Esophagus muscularis mucosa (tissue), 4 donors: ENCODE measurements around the gene ZNF536. TPM values are rescaled to one million over a fixed set of nuclear protein-coding genes. Genes with fewer than 3 reads are reported as not detected.
"Not testable (repeated sequence)": the region's sequence is repeated elsewhere in the genome, so short reads cannot be mapped to it uniquely, and the experiment has no call there.

Experiments
- DNase-seq: peaks from one replicate; pipeline ENCODE4 v3.0.0-alpha.2; 2017; ENCODE audit errors: extremely low spot score
- H3K27ac ChIP-seq, 4 donors: fragments of 200-600 bp; sonication (generic); replicated peaks in 1 of 4; 1 replicate in 3 of 4; 2 replicates in 1 of 4; pipeline ENCODE4 v1.5.1; 2016 to 2019; ENCODE audit warnings: mild to moderate bottlenecking in 1 of 4
- H3K27me3 ChIP-seq, 4 donors: fragments of 200-600 bp; sonication (generic); one replicate each; pipeline versions ENCODE4 v1.5.1 to v1.6.0; 2016 to 2019
- H3K36me3 ChIP-seq, 4 donors: fragments of 200-600 bp; sonication (generic); one replicate each; pipeline ENCODE4 v1.5.1; 2016 to 2019
- H3K4me1 ChIP-seq, 4 donors: fragments of 200-600 bp; sonication (generic); one replicate each; pipeline ENCODE4 v1.5.1; 2016 to 2019
- H3K4me3 ChIP-seq, 4 donors: fragments of 200-600 bp; sonication (generic); 1 replicate in 2 of 4; 2 replicates in 2 of 4; pipeline ENCODE4 v1.5.1; 2016 to 2019; ENCODE audit warnings: mild to moderate bottlenecking in 4 of 4, moderate library complexity in 1 of 4
- H3K9me3 ChIP-seq, 4 donors: fragments of 200-600 bp; sonication (generic); 1 replicate in 3 of 4; 2 replicates in 1 of 4; pipeline ENCODE4 v1.5.1; 2016 to 2019
- CTCF ChIP-seq, 3 experiments: fragments of 200-600 bp in 2 of 3; fragments of 450-650 bp in 1 of 3; sonication (generic) in 2 of 3; IDR thresholded peaks; one replicate each; pipeline ENCODE4 v1.5.1; 2017 to 2019; ENCODE audit warnings: antibody characterized with exemption in 3 of 3, mild to moderate bottlenecking in 2 of 3, moderate library complexity in 1 of 3
- EP300 ChIP-seq: sonication (generic); formaldehyde crosslinking; IDR thresholded peaks from one replicate; pipeline ENCODE4 v1.6.1; 2017; ENCODE audit warnings: antibody characterized with exemption
- POLR2A ChIP-seq: fragments of 450-650 bp; IDR thresholded peaks from one replicate; pipeline ENCODE4 v1.6.1; 2017; ENCODE audit warnings: antibody characterized with exemption, moderate library complexity, mild to moderate bottlenecking, low read depth
- POLR2AphosphoS5 ChIP-seq, 2 donors: sonication (generic); formaldehyde crosslinking; IDR thresholded peaks; one replicate each; pipeline ENCODE4 v1.6.1; 2017; ENCODE audit warnings: antibody characterized with exemption in 2 of 2
- WGBS: methylation state at CpG from one replicate; pipeline ENCODE4 v1.1.5; 2018; 5-methylcytosine and 5-hydroxymethylcytosine counted together
- intact Hi-C: fragments of 100-400 bp; cut with DNase I; formaldehyde crosslinking; loops from one replicate; pipeline ENCODE4 v1.15.1; 2023
- total RNA-seq, 4 donors: library from RNA; depleted of rRNA; stranded (reverse); fragments of >200 nt; gene quantifications; one replicate each; pipeline versions ENCODE4 v1.1.0 to v1.2.1, GENCODE V29; 2016

Gene ZNF536
- total RNA-seq, 4 donors from 2014 or later: 2.5 to 7.3 (median 5.6) TPM

- H3K9me3 ChIP-seq: no peaks in the 10 kb centered on the region
- H3K36me3 ChIP-seq: no peaks in the 10 kb centered on the region
- no peak for DNase-seq
- H3K27me3 ChIP-seq: peaks cover 0 to 16% (median 0%) of the 10 kb centered on the region in 4 donors
- intact Hi-C loops: no loop called here
- TF ChIP-seq EP300 (no peak), POLR2A (no peak), POLR2AphosphoS5 (IDR thresholded peaks at IDR 0.05) (no peak), CTCF (IDR thresholded peaks at IDR 0.05) (no peak)
- H3K4me1 ChIP-seq: no peaks in the 10 kb centered on the region
- H3K27ac ChIP-seq: no peak overlapping the region
- H3K4me3 ChIP-seq: no peak overlapping the region
Measured at GRCh38 chr19:30341611-30342201, 30.5 kb upstream of the ZNF536 start.

- no peak for DNase-seq
- H3K4me3 ChIP-seq: no peak overlapping the region
- no peaks in the 10 kb centered on the region for H3K36me3 ChIP-seq
- peaks cover 0 to 16% (median 0%) of the 10 kb centered on the region in 4 donors for H3K27me3 ChIP-seq
- no peak for TF ChIP-seq POLR2A
- TF ChIP-seq EP300: no peak
- no peak for TF ChIP-seq POLR2AphosphoS5 (IDR thresholded peaks at IDR 0.05)
- no peak for TF ChIP-seq CTCF (IDR thresholded peaks at IDR 0.05)
- H3K9me3 ChIP-seq: no peaks in the 10 kb centered on the region
- no peaks in the 10 kb centered on the region for H3K4me1 ChIP-seq
- H3K27ac ChIP-seq: no peak overlapping the region
- whole genome bisulfite sequencing: 83% methylated on average over 3 of the region's 3 CpGs
- intact Hi-C loops: no loop called here
Measured at GRCh38 chr19:30342901-30343300, 29.3 kb upstream of the ZNF536 start.

- no peak for DNase-seq
- Histone ChIP-seq H3K36me3 (no peaks in the 10 kb centered on the region), H3K27ac (no peak overlapping the region), H3K4me3 (no peak overlapping the region), H3K27me3 (peaks cover 0 to 10% (median 0%) of the 10 kb centered on the region in 4 donors), H3K4me1 (no peaks in the 10 kb centered on the region), H3K9me3 (no peaks in the 10 kb centered on the region)
- intact Hi-C loops: no loop called here
- 90% methylated on average over 14 of the region's 14 CpGs for WGBS
- TF ChIP-seq POLR2A (no peak), CTCF (IDR thresholded peaks at IDR 0.05) (no peak), EP300 (no peak), POLR2AphosphoS5 (IDR thresholded peaks at IDR 0.05) (no peak)
Measured at GRCh38 chr19:30344446-30345425, 27.4 kb upstream of the ZNF536 start.

GRCh38 chr19:30345686-30346085, 26.5 kb upstream of the ZNF536 start:
- 91% methylated on average over 8 of the region's 8 CpGs for WGBS
- Histone ChIP-seq H3K4me1 (no peaks in the 10 kb centered on the region), H3K4me3 (no peak overlapping the region), H3K27me3 (peaks cover 0 to 8% (median 0%) of the 10 kb centered on the region in 4 donors), H3K36me3 (no peaks in the 10 kb centered on the region), H3K27ac (no peak overlapping the region), H3K9me3 (no peaks in the 10 kb centered on the region)
- DNase-seq: no peak
- TF ChIP-seq CTCF (IDR thresholded peaks at IDR 0.05) (no peak), POLR2AphosphoS5 (IDR thresholded peaks at IDR 0.05) (no peak)
- intact Hi-C loops: no loop called here

GRCh38 chr19:30346468-30346867, 25.7 kb upstream of the ZNF536 start:
- WGBS: 100% methylated on average over 1 of the region's 1 CpG
- H3K4me1 ChIP-seq: not testable (repeated sequence)

More at GRCh38 chr19:30346468-30346867, 25.7 kb upstream of the ZNF536 start:
- H3K27ac ChIP-seq, intact Hi-C loops, H3K27me3 ChIP-seq, DNase-seq, H3K9me3 ChIP-seq, H3K36me3 ChIP-seq, H3K4me3 ChIP-seq: not testable (repeated sequence)
